Upper lobe of right lung (tissue), 1 donor: Measurements from ENCODE around the gene EPB41L5. TPM values are rescaled to one million over a fixed set of nuclear protein-coding genes. Genes with fewer than 3 reads are reported as not detected.
A peak's percentile ranks its signal among the peaks of the same experiment; 100 is the strongest.
"Not testable (repeated sequence)": the region's sequence is repeated elsewhere in the genome, so short reads cannot be mapped to it uniquely, and the experiment has no call there.

Experiments
- ATAC-seq: fragments of 200-7000 bp; cut with Tn5 transposase; one replicate; pipeline ENCODE4 v1.9.1; 2020; ENCODE audit warnings: mild to moderate bottlenecking, moderate library complexity
- DNase-seq: peaks from one replicate; pipeline ENCODE4 v3.0.0-alpha.2; 2020
- H3K27ac ChIP-seq: fragments of 200-600 bp; one replicate; pipeline ENCODE4 v1.8.0; 2022
- H3K27me3 ChIP-seq: fragments of 200-600 bp; one replicate; pipeline ENCODE4 v1.8.0; 2022; ENCODE audit warnings: mild to moderate bottlenecking
- H3K36me3 ChIP-seq: fragments of 200-600 bp; one replicate; pipeline ENCODE4 v1.8.0; 2022
- H3K4me1 ChIP-seq: fragments of 200-600 bp; one replicate; pipeline ENCODE4 v1.8.0; 2022
- H3K4me3 ChIP-seq: fragments of 200-600 bp; one replicate; pipeline ENCODE4 v1.8.0; 2022; ENCODE audit warnings: mild to moderate bottlenecking
- H3K9me3 ChIP-seq: fragments of 200-600 bp; one replicate; pipeline ENCODE4 v1.8.0; 2022
- intact Hi-C: fragments of 100-400 bp; cut with DNase I; formaldehyde crosslinking; loops from one replicate; pipeline ENCODE4 v1.11.0; 2022
- total RNA-seq: library from RNA; stranded (reverse); fragmentation: NEBNext Ultra II Directional; extraction: Animal tissue kit (Norgen Biotek cat#: 25700); gene quantifications from one replicate; pipeline ENCODE4 v1.2.1, GENCODE V29; 2021
- TF ChIP-seq, protein P1 (sequence below): fragments of 200-600 bp; IDR thresholded peaks from one replicate; pipeline ENCODE4 v1.8.0; 2022; ENCODE audit warnings: antibody characterized with exemption
- donor health status: DM: no; HTN: yes; CAD: no; lungs with severe emphysema.

Gene EPB41L5
- total RNA-seq, 1 donor from 2014 or later, result 85.5 TPM

DNA sequence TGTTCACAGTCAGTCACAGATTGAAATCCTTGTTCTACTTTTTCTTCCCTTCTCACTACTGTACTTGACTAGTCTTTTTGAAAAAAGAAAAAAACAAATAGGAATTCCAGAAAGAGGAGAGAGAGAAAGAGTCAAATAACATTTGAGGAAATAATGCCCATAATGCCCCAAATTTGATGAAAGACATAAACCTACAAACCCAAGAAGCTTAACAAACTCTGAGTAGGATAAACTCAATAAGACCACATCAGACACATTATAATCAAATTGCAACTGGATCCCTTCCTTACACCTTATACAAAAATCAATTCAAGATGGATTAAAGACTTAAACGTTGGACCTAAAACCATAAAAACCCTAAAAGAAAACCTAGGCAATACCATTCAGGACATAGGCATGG is 179.4 kb downstream of the EPB41L5 start:
- Histone ChIP-seq H3K27ac (no peak overlapping the region), H3K4me3 (no peak overlapping the region), H3K4me1 (no peaks in the 10 kb centered on the region), H3K36me3 (no peaks in the 10 kb centered on the region), H3K27me3 (no peaks in the 10 kb centered on the region), H3K9me3 (peaks cover 6% of the 10 kb centered on the region)
- ATAC-seq (no peak), DNase-seq (no peak)
- TF ChIP-seq, protein P1, sequence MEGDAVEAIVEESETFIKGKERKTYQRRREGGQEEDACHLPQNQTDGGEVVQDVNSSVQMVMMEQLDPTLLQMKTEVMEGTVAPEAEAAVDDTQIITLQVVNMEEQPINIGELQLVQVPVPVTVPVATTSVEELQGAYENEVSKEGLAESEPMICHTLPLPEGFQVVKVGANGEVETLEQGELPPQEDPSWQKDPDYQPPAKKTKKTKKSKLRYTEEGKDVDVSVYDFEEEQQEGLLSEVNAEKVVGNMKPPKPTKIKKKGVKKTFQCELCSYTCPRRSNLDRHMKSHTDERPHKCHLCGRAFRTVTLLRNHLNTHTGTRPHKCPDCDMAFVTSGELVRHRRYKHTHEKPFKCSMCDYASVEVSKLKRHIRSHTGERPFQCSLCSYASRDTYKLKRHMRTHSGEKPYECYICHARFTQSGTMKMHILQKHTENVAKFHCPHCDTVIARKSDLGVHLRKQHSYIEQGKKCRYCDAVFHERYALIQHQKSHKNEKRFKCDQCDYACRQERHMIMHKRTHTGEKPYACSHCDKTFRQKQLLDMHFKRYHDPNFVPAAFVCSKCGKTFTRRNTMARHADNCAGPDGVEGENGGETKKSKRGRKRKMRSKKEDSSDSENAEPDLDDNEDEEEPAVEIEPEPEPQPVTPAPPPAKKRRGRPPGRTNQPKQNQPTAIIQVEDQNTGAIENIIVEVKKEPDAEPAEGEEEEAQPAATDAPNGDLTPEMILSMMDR, result no peak
- intact Hi-C loops, result no loop called here

DNA sequence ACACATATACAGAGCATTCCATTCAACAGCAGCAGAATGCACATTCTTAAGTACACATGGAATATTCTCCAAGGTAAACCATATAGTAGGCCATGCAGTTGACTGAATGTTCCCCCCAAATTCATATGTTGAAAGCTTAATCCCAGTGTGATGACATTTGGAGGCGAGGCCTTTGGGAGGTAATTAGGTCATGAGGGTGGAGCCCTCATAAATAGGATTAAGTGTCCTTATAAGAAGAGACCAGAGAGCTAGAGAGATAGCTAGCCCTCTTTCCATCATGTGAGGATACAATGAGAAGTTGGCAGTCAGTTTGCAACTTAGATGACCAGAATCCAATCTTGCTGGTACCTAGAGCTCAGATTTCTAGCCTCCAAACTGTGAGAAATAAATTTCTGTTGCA is 182.7 kb downstream of the EPB41L5 start:
- ATAC-seq, result no peak
- intact Hi-C loops, result no loop called here

DNA sequence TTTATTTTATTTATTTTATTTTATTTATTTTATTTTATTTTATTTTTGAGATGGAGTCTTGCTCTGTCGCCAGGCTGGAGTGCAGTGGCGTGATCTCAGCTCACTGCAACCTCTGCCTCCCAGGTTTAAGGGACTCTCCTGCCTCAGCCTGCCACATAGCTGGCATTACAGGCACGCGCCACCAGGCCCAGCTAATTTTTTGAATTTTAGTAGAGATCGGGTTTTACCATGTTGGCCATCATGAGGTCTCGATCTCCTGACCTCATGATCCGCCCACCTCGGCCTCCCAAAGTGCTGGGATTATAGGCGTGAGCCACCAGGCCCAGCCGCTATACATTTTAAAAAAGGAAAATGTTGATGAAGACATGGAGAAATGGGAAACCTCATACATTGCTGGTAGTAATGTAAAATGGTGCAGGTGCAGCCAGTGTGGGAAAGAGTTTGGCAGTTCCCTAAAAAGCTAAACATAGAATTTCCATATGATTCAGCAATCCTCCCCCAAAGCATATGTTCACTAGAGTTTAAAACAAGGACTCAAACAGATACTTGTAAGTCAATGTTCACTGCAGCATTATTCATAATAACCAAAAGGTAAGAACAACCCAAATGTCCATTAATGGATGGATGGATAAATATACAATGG is 187.1 kb downstream of the EPB41L5 start:
- DNase-seq, H3K36me3 ChIP-seq, intact Hi-C loops, H3K27ac ChIP-seq, ATAC-seq, H3K9me3 ChIP-seq, H3K4me1 ChIP-seq, H3K4me3 ChIP-seq, H3K27me3 ChIP-seq: not testable (repeated sequence)

More for the DNA sequence above, 182.7 kb downstream of the EPB41L5 start:
- no peak for DNase-seq
- Histone ChIP-seq H3K27ac (no peak overlapping the region), H3K9me3 (peaks cover 6% of the 10 kb centered on the region), H3K36me3 (no peaks in the 10 kb centered on the region), H3K4me1 (no peaks in the 10 kb centered on the region), H3K4me3 (no peak overlapping the region), H3K27me3 (no peaks in the 10 kb centered on the region)
- TF ChIP-seq, protein P1, result no peak

DNA sequence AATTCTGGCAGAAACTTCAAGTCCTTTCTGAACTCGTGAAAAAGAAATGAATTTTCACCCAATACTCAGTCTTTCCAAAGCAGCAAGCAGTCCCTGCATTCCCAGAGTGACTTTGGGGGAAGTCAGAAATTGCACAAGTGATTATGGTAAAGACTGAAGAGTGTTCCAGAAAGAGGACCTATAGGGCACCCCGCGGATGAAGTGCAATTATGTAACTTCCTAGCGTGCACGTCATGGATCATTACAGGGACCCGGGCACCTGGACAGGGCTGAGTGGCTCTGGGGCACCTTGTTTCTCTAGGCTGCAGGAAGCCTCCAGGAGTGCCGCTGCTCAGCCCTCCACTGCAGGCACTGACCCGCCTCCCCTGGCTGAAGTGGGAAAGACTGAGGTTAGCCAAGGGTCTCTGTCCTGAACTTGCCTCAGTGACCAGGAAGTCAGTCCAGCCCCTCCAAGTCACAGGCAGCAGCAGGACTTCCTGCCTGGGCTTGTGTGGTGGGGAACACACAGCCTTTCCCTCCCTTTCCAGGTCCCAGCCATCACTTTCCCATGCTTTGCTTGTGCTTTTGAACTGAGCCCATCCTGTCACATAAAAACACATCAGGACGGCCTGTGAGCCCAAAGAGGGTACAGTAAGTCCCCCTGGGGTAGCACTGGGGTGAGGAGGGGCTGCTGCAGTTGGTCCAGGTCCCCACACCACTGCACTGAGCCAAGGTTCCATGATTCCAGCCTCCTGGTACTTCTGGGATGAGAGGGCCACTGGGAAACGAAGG is 190.6 kb downstream of the EPB41L5 start:
- Histone ChIP-seq H3K27me3 (no peaks in the 10 kb centered on the region), H3K4me3 (no peak overlapping the region), H3K27ac (no peak overlapping the region), H3K36me3 (no peaks in the 10 kb centered on the region), H3K4me1 (no peaks in the 10 kb centered on the region), H3K9me3 (no peaks in the 10 kb centered on the region)
- intact Hi-C loops, result no loop called here
- ATAC-seq, result peak; percentile 71
- TF ChIP-seq, protein P1, result no peak
- DNase-seq, result peak; percentile 68

DNA sequence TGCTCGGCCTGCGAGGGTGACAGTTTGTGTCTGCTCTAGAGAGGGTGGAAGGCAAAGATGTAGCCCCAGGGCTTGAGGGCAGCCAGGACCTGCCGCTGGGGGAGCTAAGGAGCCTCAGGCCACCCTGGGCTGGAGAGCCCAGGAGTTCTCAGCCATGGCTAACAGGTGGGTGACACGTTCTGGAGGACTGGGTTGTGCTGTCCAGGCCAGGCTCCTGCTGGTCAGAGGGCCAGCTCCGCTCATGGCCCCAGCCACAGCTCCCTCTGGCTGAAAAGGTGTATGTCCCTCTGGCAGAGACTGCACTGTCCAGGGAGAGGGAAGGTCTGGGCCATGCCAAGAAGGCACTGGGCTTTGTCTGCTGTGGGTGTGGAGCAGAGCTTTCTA is 191.1 kb downstream of the EPB41L5 start:
- Histone ChIP-seq H3K9me3 (no peaks in the 10 kb centered on the region), H3K27me3 (no peaks in the 10 kb centered on the region), H3K4me3 (no peak overlapping the region), H3K4me1 (no peaks in the 10 kb centered on the region), H3K36me3 (no peaks in the 10 kb centered on the region), H3K27ac (no peak overlapping the region)
- TF ChIP-seq, protein P1, result no peak
- intact Hi-C loops, result no loop called here
- ATAC-seq (peak; percentile 7), DNase-seq (no peak)

DNA sequence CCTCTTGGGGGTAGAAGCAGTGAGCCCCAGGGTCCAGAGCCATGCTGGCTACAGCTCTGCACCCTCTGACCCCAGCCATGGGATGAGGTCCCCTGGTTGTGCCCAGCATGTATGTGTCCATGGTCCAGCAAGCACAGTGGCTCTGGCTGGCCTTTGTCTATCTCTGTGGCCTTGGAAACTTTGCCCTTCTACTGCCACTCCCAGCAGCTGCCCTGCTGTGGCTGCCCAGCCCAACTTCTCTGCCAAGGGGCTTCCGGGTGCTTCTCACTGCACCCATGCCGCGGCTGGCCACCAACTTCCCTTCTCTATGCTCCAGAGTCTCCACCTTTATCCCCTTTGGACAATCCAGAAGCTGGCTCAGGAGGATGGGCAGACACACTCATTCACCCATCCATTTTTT is 191.5 kb downstream of the EPB41L5 start:
- no peak for ATAC-seq
- no peak overlapping the region for H3K4me3 ChIP-seq
- TF ChIP-seq, protein P1, result no peak
- no peaks in the 10 kb centered on the region for H3K4me1 ChIP-seq
- no peaks in the 10 kb centered on the region for H3K27me3 ChIP-seq
- DNase-seq, result no peak
- H3K27ac ChIP-seq, result no peak overlapping the region
- H3K9me3 ChIP-seq, result no peaks in the 10 kb centered on the region
- no peaks in the 10 kb centered on the region for H3K36me3 ChIP-seq
- intact Hi-C loops, result no loop called here
